Measurements from ENCODE around the gene SUMO3. TPM values are rescaled to one million over a fixed set of nuclear protein-coding genes. Genes with fewer than 3 reads are reported as not detected.

The SUMO3 gene
- total and polyA plus RNA-seq, 2 of the 4 experiments (the other 2 are of a cell fraction) = 64.9 to 101 TPM

DNA sequence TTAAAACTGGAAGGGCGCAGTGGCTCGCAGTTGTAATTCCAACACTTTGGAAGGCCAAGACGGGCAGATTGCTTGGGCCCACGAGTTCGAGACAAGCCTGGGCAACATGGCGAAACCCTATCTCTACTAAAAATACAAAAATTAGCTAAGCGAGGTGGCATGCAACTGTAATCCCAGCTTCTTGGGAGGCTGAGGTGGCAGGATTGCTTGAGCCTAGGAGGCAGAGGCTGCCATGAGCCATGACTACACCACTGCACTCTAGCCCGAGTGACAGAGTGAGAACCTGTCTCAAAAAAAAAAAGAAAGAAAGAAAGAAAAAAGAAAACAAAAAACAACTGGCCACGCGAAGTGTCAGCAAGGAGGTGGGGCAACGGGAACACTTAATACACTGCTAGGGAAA, 22.5 kb downstream of the SUMO3 start:
- no peak overlapping the region for H3K9ac ChIP-seq (ENCODE audit: low read depth, low read length)
- no peak overlapping the region for H2AK5ac ChIP-seq (ENCODE audit: low read depth, low read length)
- H3K36me3 ChIP-seq (ENCODE audit: control insufficient read depth, insufficient read depth, low read length) = peaks cover 7% of the 10 kb centered on the region
- H2BK15ac ChIP-seq (ENCODE audit: low read depth, low read length) = no peak overlapping the region
- no TSS peak for BruUV-seq (replicated peaks)
- no peaks in the 10 kb centered on the region for H3K9me3 ChIP-seq (ENCODE audit: control insufficient read depth, insufficient read depth, low read length)
- H2AK9ac ChIP-seq (replicated peaks; ENCODE audit: low read depth, low read length, poor library complexity) = no peak overlapping the region
- intact Hi-C loops (cut with micrococcal nuclease) (no loop called here), in situ Hi-C loops (cut with MboI; ENCODE audit: low sequenced_read_pairs) (loop anchor here (5.0 kb wide), 1 partner anchor 142 kb away; no protein-coding TSS in a partner anchor), dilution Hi-C loops (cut with HindIII; ENCODE audit: low sequenced_read_pairs, unreplicated experiment) (no loop called here)
- no peak overlapping the region for H3K18ac ChIP-seq (ENCODE audit: low read depth, low read length)
- H2BK120ac ChIP-seq (ENCODE audit: low read depth, low read length) = no peak overlapping the region
- H3K27me3 ChIP-seq (ENCODE audit: control insufficient read depth, insufficient read depth, low read length) = no peaks in the 10 kb centered on the region
- no peak overlapping the region for H3K56ac ChIP-seq (ENCODE audit: extremely low read depth, insufficient read depth, low read length)
- peaks cover 54 to 85% of the 10 kb centered on the region in 2 experiments for H3K79me1 ChIP-seq (ENCODE audit: low read depth in 1 of 2, low read length in 2 of 2)
- no peak overlapping the region for H2BK5ac ChIP-seq (ENCODE audit: low read depth, low read length, poor library complexity, severe bottlenecking)
- H3K23ac ChIP-seq (ENCODE audit: low read depth, low read length) = no peak overlapping the region
- no peak overlapping the region for H3K27ac ChIP-seq (ENCODE audit: insufficient read depth, low read length)
- H3K4me1 ChIP-seq (ENCODE audit: control insufficient read depth, insufficient read depth, low read length) = peaks cover 3% of the 10 kb centered on the region; the same call in 1 of the 2 replicates
- CTCF ChIA-PET = no interaction called here
- DNase-seq = no peak
- H2AFZ ChIP-seq (replicated peaks; ENCODE audit: low read length, poor library complexity) = no peak overlapping the region
- H4K5ac ChIP-seq (ENCODE audit: low read depth, low read length) = no peak overlapping the region
- whole genome bisulfite sequencing, 2 experiments (ENCODE audit: extremely low coverage in 2 of 2, insufficient read length in 1 of 2) = 100% methylated on average over 2 of the region's 11 CpGs; no CpG with 5 or more reads in 1 of the 2 experiments
- no peak overlapping the region for H3K4me2 ChIP-seq (ENCODE audit: low read depth, low read length)
- no peak for ATAC-seq (ENCODE audit: low read depth)
- POLR2A ChIA-PET (ENCODE audit: unreplicated experiment) = no interaction called here
- H3K9me1 ChIP-seq (ENCODE audit: insufficient read depth, low read length) = peaks cover 4% of the 10 kb centered on the region; the same call in 1 of the 2 replicates
- no peak overlapping the region for H2BK20ac ChIP-seq (ENCODE audit: low read depth, low read length)
- no peak overlapping the region for H3K4ac ChIP-seq (ENCODE audit: low read depth, low read length)
- no peak overlapping the region for H4K91ac ChIP-seq (ENCODE audit: insufficient read depth, low read depth, low read length)
- H3K4me3 ChIP-seq (ENCODE audit: insufficient read depth, low read depth, low read length) = no peak overlapping the region
- H3K14ac ChIP-seq (replicated peaks; ENCODE audit: low read depth, low read length) = no peak overlapping the region
- TF ChIP-seq MAZ (IDR thresholded peaks at IDR 0.05; ENCODE audit: borderline replicate concordance, low read depth, low read length) = no peak
- no peak overlapping the region for H4K8ac ChIP-seq (ENCODE audit: low read depth in 2 of 2, low read length in 2 of 2)
- H4K20me1 ChIP-seq (ENCODE audit: insufficient read depth, low read length) = peaks cover 78% of the 10 kb centered on the region

Measured in IMR-90 (cell line).